GM12873 (cell line): ENCODE data around the gene PDE6A.

ENCODE experiments used
- TF ChIP-seq, protein P1 (sequence below): IDR thresholded peaks from 2 replicates; pipeline ENCODE4 v1.5.1; 2012; ENCODE audit warnings: low read depth, mild to moderate bottlenecking, moderate library complexity, low read length, control low read depth; ENCODE audit not compliant: insufficient read depth; ENCODE audit errors: missing control alignments

Gene PDE6A

DNA sequence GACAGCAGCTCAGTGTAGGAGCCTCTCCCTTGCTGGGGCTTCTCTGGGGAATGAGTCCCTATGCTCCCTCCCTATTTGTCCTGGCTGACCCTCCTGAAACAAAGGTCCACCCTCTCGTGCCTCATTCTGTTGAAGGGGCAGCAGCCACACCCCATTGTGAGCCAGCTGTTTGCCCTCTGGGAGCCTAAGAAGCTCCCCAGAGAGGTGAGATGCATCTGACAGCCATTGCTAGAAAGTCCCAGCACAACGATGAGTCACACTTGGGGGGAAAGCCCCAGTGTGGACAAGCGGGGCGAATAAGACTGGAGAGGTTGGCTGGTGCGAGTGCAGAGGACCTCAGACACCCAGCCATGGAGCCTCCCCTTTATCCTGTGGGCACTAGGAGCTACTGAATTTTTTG is 113.1 kb downstream of the PDE6A start:
- TF ChIP-seq, protein P1, sequence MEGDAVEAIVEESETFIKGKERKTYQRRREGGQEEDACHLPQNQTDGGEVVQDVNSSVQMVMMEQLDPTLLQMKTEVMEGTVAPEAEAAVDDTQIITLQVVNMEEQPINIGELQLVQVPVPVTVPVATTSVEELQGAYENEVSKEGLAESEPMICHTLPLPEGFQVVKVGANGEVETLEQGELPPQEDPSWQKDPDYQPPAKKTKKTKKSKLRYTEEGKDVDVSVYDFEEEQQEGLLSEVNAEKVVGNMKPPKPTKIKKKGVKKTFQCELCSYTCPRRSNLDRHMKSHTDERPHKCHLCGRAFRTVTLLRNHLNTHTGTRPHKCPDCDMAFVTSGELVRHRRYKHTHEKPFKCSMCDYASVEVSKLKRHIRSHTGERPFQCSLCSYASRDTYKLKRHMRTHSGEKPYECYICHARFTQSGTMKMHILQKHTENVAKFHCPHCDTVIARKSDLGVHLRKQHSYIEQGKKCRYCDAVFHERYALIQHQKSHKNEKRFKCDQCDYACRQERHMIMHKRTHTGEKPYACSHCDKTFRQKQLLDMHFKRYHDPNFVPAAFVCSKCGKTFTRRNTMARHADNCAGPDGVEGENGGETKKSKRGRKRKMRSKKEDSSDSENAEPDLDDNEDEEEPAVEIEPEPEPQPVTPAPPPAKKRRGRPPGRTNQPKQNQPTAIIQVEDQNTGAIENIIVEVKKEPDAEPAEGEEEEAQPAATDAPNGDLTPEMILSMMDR: no peak

GRCh38 chr5:149830579-149830978 is 114.0 kb downstream of the PDE6A start:
- TF ChIP-seq, protein P1: no peak

DNA sequence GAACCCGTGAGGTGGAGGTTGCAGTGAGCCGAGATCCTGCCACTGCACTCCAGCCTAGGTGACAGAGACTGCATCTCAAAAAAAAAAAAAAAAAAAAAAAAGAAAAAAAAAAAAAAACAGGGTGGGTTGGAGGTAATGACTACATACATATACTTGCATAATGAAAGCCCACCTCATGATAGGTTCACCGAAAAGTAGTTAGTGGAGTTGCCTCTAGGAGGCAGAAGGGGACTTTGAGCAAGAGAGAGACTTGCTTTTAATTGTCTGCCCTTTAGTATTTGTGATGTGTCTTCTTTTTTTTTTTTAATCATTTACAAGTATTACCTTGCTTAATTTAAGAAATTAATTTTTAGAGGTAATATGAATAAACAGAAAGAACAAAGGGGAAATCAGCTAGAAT is 114.6 kb downstream of the PDE6A start:
- TF ChIP-seq, protein P1: peak; percentile 41

GRCh38 chr5:149828161-149829011 is 116.2 kb downstream of the PDE6A start:
- TF ChIP-seq, protein P1: peak; percentile 92

GRCh38 chr5:149827546-149827945 is 117.0 kb downstream of the PDE6A start:
- TF ChIP-seq, protein P1: no peak

DNA sequence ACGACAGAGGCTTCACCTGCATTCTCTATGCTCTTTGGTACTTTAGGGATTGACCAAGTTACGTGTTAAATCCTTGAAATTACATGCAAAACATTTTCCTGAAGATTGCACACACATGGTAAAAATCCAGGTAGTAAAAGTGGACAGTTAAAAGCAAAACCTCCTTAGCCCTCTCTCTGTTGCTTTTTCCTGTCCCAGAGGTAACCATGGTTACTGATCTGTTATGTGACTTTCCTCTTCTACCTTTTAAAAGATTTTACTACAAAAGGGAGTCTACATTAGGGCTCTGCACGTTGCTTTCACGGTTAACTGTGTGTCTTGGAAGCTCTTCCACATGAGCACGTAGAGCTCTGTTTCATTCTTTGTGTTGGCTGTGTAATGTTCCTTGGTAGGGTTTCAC is 117.5 kb downstream of the PDE6A start:
- TF ChIP-seq, protein P1: no peak

DNA sequence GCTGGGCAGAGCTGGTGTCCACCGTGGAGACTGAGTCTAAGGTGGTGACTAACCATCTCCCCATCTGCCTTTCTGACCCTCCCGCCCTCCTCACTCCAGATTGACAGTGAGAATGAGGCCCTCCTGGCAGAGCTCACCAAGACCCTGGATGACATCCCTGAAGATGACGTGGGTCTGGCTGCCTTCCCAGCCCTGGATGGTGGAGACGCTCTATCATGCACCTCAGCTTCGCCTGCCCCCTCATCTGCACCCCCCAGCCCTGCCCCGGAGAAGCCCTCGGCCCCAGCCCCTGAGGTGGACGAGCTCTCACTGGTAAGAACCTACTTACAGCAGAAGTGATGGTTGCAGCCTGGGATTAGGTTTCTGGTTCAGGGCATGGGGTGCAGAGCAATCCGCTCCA is 118.0 kb downstream of the PDE6A start:
- TF ChIP-seq, protein P1: no peak
